HCT116 (cell line): ENCODE results near the gene ICA1. TPM values are rescaled to one million over a fixed set of nuclear protein-coding genes. Genes with fewer than 3 reads are reported as not detected.

Experiments used
- ATAC-seq: fragments of 200-7000 bp; cut with Tn5 transposase; 2 replicates; pipeline ENCODE4 v1.9.1; 2020; ENCODE audit warnings: mild to moderate bottlenecking, moderate library complexity
- BruUV-seq: library from RNA; stranded (reverse); fragments of 400-500 nt; replicated peaks from 2 replicates; lab custom pipeline; 2021; lab: Mats Ljungman, UMichigan
- CTCF ChIA-PET: fragments of 300-600 bp; sonication (Branson Sonifier 250); formaldehyde crosslinking; loops from one replicate; lab custom pipeline; 2021; ENCODE audit warnings: antibody characterized with exemption; lab: Charles Lee
- POLR2A ChIA-PET: fragments of 300-600, 350-600 bp; sonication (Branson Sonifier 250); formaldehyde crosslinking; loops from one replicate; lab custom pipeline; 2021; ENCODE audit warnings: antibody characterized with exemption; lab: Charles Lee
- RAD21 ChIA-PET, 2 experiments: fragments of 300-600 bp; sonication (Branson Sonifier 250); formaldehyde crosslinking; loops; one replicate each; lab custom pipeline; 2023; ENCODE audit warnings: low total read pairs in 2 of 2; ENCODE audit not compliant: uncharacterized antibody in 2 of 2, unreplicated experiment in 2 of 2, low non-redundant PET in 1 of 2; lab: Charles Lee
- DNase-seq: peaks from one replicate; pipeline ENCODE4 v3.0.0-alpha.2; 2010; ENCODE audit warnings: low read depth, low spot score
- H2AFZ ChIP-seq: fragments of 200-600 bp; shearing (Covaris generic), sonication (generic); 2 replicates; pipeline ENCODE4 v1.6.1; 2017; ENCODE audit warnings: low read depth, mixed run types, mixed read lengths, antibody characterized with exemption, low read length; ENCODE audit not compliant: poor library complexity, severe bottlenecking
- H3K27ac ChIP-seq: 2 replicates; pipeline ENCODE4 v1.5.1; 2012; ENCODE audit warnings: low read depth, low read length
- H3K27me3 ChIP-seq: fragments of 200-600 bp; sonication (generic); 2 replicates; pipeline ENCODE4 v1.6.1; 2016; ENCODE audit warnings: mixed run types, low read length, mixed read lengths; ENCODE audit not compliant: insufficient read depth
- H3K36me3 ChIP-seq, 2 experiments: fragments of 200-500 bp in 1 of 2; fragments of 200-600 bp in 1 of 2; sonication (Bioruptor generic) in 1 of 2; sonication (generic) in 1 of 2; 2 replicates each; pipeline versions ENCODE4 v1.5.1 to v1.6.1; 2014 to 2016; ENCODE audit warnings: low read length in 2 of 2, inconsistent platforms in 1 of 2, mixed read lengths in 1 of 2, mixed run types in 1 of 2; ENCODE audit not compliant: insufficient read depth in 2 of 2, control insufficient read depth in 1 of 2
- H3K4me1 ChIP-seq, 2 experiments: fragments of 200-600 bp in 1 of 2; sonication (generic) in 1 of 2; 2 replicates each; pipeline versions ENCODE4 v1.5.1 to v1.6.1; 2012 to 2017; ENCODE audit warnings: low read length in 2 of 2, inconsistent platforms in 1 of 2, mild to moderate bottlenecking in 1 of 2, mixed read lengths in 1 of 2, mixed run types in 1 of 2, moderate library complexity in 1 of 2; ENCODE audit not compliant: insufficient read depth in 2 of 2, control insufficient read depth in 1 of 2
- H3K4me2 ChIP-seq: fragments of 200-600 bp; sonication (generic); 2 replicates; pipeline ENCODE4 v1.6.1; 2017; ENCODE audit warnings: mixed run types, low read length, mixed read lengths
- H3K4me3 ChIP-seq, 2 experiments: fragments of 200-600 bp in 1 of 2; sonication (generic) in 1 of 2; replicated peaks in 1 of 2; 2 replicates each; pipeline ENCODE4 v1.5.1; 2011 to 2016; ENCODE audit warnings: low read length in 2 of 2, control low read depth in 1 of 2, low read depth in 1 of 2, mild to moderate bottlenecking in 1 of 2, mixed read lengths in 1 of 2, mixed run types in 1 of 2
- H3K79me2 ChIP-seq: fragments of 200-600 bp; sonication (generic); 2 replicates; pipeline ENCODE4 v1.6.1; 2017; ENCODE audit warnings: mild to moderate bottlenecking, mixed run types, low read length, moderate library complexity, mixed read lengths; ENCODE audit not compliant: insufficient read depth
- H3K9ac ChIP-seq: fragments of 200-600 bp; sonication (generic); 2 replicates; pipeline ENCODE4 v1.6.1; 2016; ENCODE audit warnings: low read length, mixed read lengths
- H3K9me2 ChIP-seq: fragments of 200-600 bp; sonication (generic), shearing (Covaris generic); 2 replicates; pipeline ENCODE4 v1.6.1; 2017; ENCODE audit warnings: mixed run types, mild to moderate bottlenecking, moderate library complexity; ENCODE audit not compliant: insufficient read depth
- H3K9me3 ChIP-seq, 2 experiments: fragments of 200-500 bp in 1 of 2; fragments of 200-600 bp in 1 of 2; sonication (Bioruptor generic) in 1 of 2; sonication (generic) in 1 of 2; 2 replicates each; pipeline ENCODE4 v1.6.1; 2014 to 2017; ENCODE audit warnings: low read length in 2 of 2, mixed read lengths in 2 of 2, inconsistent platforms in 1 of 2, low read depth in 1 of 2, mild to moderate bottlenecking in 1 of 2, mixed run types in 1 of 2, moderate library complexity in 1 of 2; ENCODE audit not compliant: control insufficient read depth in 1 of 2, insufficient read depth in 1 of 2
- H4K20me1 ChIP-seq: fragments of 200-600 bp; sonication (generic), shearing (Covaris generic); 2 replicates; pipeline ENCODE4 v1.6.1; 2017; ENCODE audit warnings: mixed run types, mild to moderate bottlenecking, moderate library complexity; ENCODE audit not compliant: insufficient read depth
- CBX3 ChIP-seq: IDR thresholded peaks from 2 replicates; pipeline ENCODE4 v1.6.1; 2012; ENCODE audit warnings: low read depth
- CEBPB ChIP-seq: IDR thresholded peaks from 2 replicates; pipeline ENCODE4 v1.6.1; 2012; ENCODE audit warnings: low read depth
- CTCF ChIP-seq, 3 experiments: fragments of 200-600 bp in 1 of 3; sonication (generic) in 1 of 3; IDR thresholded peaks in 2 of 3; conservative IDR thresholded peaks in 1 of 3; 2 replicates each; pipeline ENCODE4 v1.5.1; 2012 to 2017; ENCODE audit warnings: low read depth in 2 of 3, low read length in 2 of 3, antibody characterized with exemption in 1 of 3, borderline replicate concordance in 1 of 3, control low read depth in 1 of 3, mild to moderate bottlenecking in 1 of 3, mixed read lengths in 1 of 3, mixed run types in 1 of 3, moderate library complexity in 1 of 3; ENCODE audit not compliant: insufficient read depth in 1 of 3
- ELF1 ChIP-seq: IDR thresholded peaks from 2 replicates; pipeline ENCODE4 v1.6.1; 2012; ENCODE audit warnings: low read depth, borderline replicate concordance
- EZH2 ChIP-seq: fragments of 200-600 bp; sonication (generic); IDR thresholded peaks from 2 replicates; pipeline ENCODE4 v1.6.1; 2017; ENCODE audit warnings: antibody characterized with exemption, mixed run types
- FOSL1 ChIP-seq: IDR thresholded peaks from 2 replicates; pipeline ENCODE4 v1.6.1; 2012; ENCODE audit warnings: low read depth
- JUND ChIP-seq: IDR thresholded peaks from 2 replicates; pipeline ENCODE4 v1.6.1; 2012
- MAX ChIP-seq: IDR thresholded peaks from 2 replicates; pipeline ENCODE4 v1.6.1; 2012
- POLR2A ChIP-seq: IDR thresholded peaks from 2 replicates; pipeline ENCODE4 v1.7.0; 2011; ENCODE audit warnings: borderline replicate concordance; ENCODE audit not compliant: insufficient read depth, insufficient read length; ENCODE audit errors: extremely low read depth
- POLR2AphosphoS5 ChIP-seq: IDR thresholded peaks from 2 replicates; pipeline ENCODE4 v1.6.1; 2011; ENCODE audit warnings: mild to moderate bottlenecking, low read depth, low read length, moderate library complexity
- RAD21 ChIP-seq: IDR thresholded peaks from 2 replicates; pipeline ENCODE4 v1.6.1; 2012; ENCODE audit warnings: low read depth, mild to moderate bottlenecking
- REST ChIP-seq: IDR thresholded peaks from 2 replicates; pipeline ENCODE4 v1.6.1; 2012; ENCODE audit warnings: low read depth
- SIN3A ChIP-seq: IDR thresholded peaks from 2 replicates; pipeline ENCODE4 v1.6.1; 2012; ENCODE audit warnings: low read depth
- SRF ChIP-seq: IDR thresholded peaks from 2 replicates; pipeline ENCODE4 v1.6.1; 2012; ENCODE audit warnings: low read depth
- YY1 ChIP-seq: IDR thresholded peaks from 2 replicates; pipeline ENCODE4 v1.6.1; 2011; ENCODE audit warnings: low read length, low read depth, moderate library complexity, mild to moderate bottlenecking; ENCODE audit not compliant: insufficient replicate concordance; ENCODE audit errors: extremely low read depth
- ZNF274 ChIP-seq: fragments of 200-500 bp; sonication (Bioruptor generic); IDR thresholded peaks from 2 replicates; pipeline ENCODE4 v1.6.1; 2014; ENCODE audit warnings: mild to moderate bottlenecking, low read depth, low read length, inconsistent platforms
- intact Hi-C: fragments of 100-400 bp; cut with micrococcal nuclease; formaldehyde crosslinking; loops from 2 replicates; pipeline ENCODE4 v1.10.0; 2022
- total RNA-seq: library from RNA; stranded (reverse); gene quantifications from one replicate; pipeline ENCODE4 v1.2.1, GENCODE V29; 2021; ENCODE audit not compliant: unreplicated experiment

The ICA1 gene
- total RNA-seq, 1 experiment from 2014 or later, result 16.4 TPM

- TF ChIP-seq JUND (no peak), RAD21 (no peak)
These were observed 150.5 kb downstream of the ICA1 start (continued) for GRCh38 chr7:8111282-8111960.

GRCh38 chr7:8109196-8110022 is 152.6 kb downstream of the ICA1 start:
- intact Hi-C loops, result no loop called here
- no peak overlapping the region for H3K9ac ChIP-seq
- RAD21 ChIA-PET, result no interaction called here
- H3K36me3 ChIP-seq, result no peaks in the 10 kb centered on the region
- peak overlapping the region; percentile 17; the same call in 1 of the 2 replicates for H3K4me2 ChIP-seq
- no peak overlapping the region for H2AFZ ChIP-seq
- ATAC-seq, result peak; percentile 46; the same call in 1 of the 2 replicates
- TF ChIP-seq ZNF274 (no peak), CBX3 (no peak), POLR2AphosphoS5 (no peak), REST (no peak), MAX (no peak), SIN3A (no peak), POLR2A (no peak), ELF1 (no peak), CEBPB (no peak), RAD21 (no peak), CTCF (IDR thresholded peaks at IDR 0.05 in 2 of 3, conservative IDR thresholded peaks at IDR 0.05 in 1 of 3; ENCODE audit: borderline replicate concordance in 1 of 3, insufficient read depth in 1 of 3, low read depth in 2 of 3, low read length in 2 of 3) (no peak), YY1 (no peak), FOSL1 (no peak), SRF (no peak), EZH2 (no peak)
- TF ChIP-seq, all 23 proteins: peak for 0
- H3K27ac ChIP-seq, result no peak overlapping the region
- no peak overlapping the region for H3K4me3 ChIP-seq
- CTCF ChIA-PET, result no interaction called here
- H3K9me3 ChIP-seq, result no peaks in the 10 kb centered on the region
- peaks cover 0 to 10% of the 10 kb centered on the region in 2 experiments; a peak in 2 of 4 replicates for H3K4me1 ChIP-seq
- no TSS peak for BruUV-seq
- POLR2A ChIA-PET, result no interaction called here
- H3K27me3 ChIP-seq, result no peaks in the 10 kb centered on the region
- no peaks in the 10 kb centered on the region for H3K79me2 ChIP-seq
- no peaks in the 10 kb centered on the region for H3K9me2 ChIP-seq
- no peaks in the 10 kb centered on the region for H4K20me1 ChIP-seq
- DNase-seq, result no peak
